Activated CD4-positive, alpha-beta T cell treated with anti-CD3 and anti-CD28 coated beads, Interleukin-2, amount 50 U/mL, for 1 hour (primary cell): Measurements from ENCODE around the gene RFK.
"Not testable (repeated sequence)": the region's sequence is repeated elsewhere in the genome, so short reads cannot be mapped to it uniquely, and the experiment has no call there.

ENCODE experiments used
- DNase-seq: peaks from one replicate; pipeline ENCODE4 v3.0.0-alpha.2; 2020

The RFK gene

DNA sequence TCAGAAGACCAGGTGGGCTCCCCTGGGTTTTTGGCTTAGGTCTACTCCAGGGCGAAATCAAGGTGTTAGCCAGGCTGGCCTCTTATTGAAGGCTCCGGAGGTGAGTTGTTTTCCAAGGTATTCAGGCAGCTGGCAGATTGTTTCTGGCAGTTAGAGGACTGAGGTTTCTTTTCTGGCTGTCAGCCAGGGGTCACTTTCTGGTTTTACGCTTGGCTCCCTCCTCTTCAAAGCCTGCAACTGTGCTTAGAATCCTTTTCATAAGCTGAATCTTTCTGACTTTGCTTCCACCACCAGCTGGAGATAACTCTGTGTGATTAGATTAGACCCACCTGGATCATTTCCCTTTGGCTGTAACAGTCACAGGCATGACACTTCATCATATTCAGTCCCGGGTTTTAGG lies 24.6 kb downstream of the RFK start:
- DNase-seq = no peak

DNA sequence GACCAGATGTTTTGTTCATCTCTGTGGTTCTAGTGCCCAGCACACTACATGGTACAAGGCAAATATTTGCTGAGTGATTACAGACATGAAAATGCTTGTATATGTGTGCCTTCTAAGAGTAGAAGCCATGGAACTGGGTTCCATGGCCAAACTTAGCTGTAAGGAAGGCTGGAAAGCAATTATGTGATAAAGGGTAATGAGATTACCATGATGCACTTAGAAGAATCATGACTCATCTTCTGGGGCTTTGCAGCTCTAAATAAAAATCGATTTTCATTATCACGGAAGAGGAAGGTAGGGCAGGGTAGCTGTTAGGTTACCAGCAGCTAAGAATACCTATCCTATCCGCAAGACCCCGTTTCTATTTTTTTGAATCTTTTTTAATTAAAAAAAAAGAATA lies 28.0 kb downstream of the RFK start:
- no peak for DNase-seq

DNA sequence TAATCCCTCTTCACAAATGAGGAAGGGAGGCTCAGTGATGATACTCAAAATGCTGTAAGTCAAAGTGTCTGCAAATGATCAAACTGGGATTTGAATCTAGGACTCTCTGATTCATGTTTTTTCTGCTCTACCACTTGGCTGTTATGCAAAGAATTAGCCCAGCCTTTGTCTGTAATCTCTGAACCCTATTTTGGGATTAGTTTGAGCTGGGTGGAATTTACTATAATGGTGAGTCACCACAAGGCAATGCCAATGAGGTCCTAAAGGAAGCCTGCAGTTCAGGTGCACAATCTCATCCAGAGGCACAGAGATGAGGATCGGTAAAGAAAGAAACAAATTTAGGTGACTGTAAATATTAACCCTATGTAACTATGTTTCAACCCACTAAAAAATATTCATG lies 29.2 kb downstream of the RFK start:
- DNase-seq = no peak

DNA sequence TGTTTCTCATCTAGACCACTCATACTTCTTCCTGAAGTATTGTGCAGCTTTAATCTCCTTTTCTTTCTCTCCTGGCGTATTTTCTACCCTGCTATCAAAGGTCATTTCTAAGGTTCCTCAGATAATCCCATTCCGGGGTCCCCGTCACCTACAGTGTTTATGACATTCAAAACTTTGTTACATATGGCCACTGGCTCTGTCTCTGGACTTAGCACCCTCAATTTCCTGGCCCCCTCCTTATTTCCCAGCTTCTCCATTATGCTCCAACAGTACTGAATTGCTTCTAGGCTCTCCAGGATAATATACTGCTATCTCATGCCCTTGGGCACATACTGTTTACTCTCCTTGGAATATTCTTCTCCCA lies 31.2 kb downstream of the RFK start:
- no peak for DNase-seq

DNA sequence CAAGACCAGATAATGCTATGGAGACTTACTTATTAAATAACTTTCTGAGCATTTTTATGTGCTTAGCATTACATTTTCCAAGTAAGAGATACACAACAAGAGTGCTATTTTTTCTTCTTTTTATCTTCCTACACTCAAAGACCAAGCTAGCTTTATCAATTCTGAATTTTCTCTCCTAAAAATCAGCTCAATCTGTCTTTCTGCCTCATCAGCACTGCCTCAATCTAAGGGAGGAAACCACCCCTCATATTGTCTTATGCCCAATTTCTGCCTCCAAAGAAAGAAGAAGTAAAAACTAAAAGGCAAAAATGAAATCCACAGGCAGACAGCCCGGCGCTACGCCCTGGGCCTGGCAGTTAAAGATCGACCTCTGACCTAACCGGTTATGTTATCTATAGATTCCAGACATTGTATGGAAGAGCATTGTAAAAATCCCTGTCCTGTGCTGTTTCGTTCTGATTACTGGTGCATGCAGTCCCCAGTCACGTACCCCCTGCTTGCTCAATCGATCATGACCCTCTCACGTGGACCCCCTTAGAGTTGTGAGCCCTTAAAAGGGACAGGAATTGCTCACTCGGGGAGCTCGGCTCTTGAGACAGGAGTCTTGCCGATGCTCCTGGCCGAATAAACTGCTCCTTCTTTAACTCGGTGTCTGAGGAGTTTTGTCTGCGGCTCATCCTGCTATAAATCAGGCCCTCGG lies 31.7 kb downstream of the RFK start:
- not testable (repeated sequence) for DNase-seq

DNA sequence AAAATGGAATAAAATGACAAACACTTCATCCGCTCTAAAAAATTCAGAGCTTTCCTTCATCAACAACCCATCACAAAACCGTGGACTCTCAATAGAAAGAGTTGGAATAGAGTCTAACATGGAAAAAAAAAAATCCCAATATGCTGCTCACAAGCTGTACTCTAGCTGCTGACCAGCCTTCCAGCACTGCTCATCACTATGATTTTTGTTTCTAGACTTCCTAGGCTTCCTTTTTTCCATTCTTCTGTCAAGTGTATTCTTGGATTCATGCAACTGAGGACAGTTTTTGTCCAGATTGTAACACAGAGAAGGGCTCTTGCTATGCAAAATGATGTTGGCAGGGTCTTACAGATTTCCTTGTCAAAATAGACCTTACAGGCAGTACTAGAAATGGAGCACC lies 34.5 kb downstream of the RFK start:
- DNase-seq = no peak

DNA sequence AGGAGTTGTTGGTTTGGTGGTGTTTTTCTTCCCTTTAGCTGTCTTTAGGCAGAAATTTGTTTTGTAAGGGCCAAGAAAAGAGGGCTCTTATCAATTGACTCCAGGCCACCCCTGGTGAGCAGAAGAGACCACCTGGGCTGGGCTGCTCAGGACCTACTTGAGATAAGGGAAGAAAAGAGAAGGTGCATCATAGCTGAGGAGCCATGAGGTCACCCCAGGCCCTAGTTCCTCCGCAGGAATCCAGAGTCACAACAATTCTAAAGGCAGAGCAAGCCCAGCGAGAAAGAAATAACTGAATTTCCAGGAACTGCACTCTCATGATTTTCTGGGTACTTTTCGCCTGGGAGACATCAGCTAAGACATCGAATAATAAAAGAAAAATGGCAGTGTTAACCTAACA lies 34.9 kb downstream of the RFK start:
- DNase-seq = no peak

DNA sequence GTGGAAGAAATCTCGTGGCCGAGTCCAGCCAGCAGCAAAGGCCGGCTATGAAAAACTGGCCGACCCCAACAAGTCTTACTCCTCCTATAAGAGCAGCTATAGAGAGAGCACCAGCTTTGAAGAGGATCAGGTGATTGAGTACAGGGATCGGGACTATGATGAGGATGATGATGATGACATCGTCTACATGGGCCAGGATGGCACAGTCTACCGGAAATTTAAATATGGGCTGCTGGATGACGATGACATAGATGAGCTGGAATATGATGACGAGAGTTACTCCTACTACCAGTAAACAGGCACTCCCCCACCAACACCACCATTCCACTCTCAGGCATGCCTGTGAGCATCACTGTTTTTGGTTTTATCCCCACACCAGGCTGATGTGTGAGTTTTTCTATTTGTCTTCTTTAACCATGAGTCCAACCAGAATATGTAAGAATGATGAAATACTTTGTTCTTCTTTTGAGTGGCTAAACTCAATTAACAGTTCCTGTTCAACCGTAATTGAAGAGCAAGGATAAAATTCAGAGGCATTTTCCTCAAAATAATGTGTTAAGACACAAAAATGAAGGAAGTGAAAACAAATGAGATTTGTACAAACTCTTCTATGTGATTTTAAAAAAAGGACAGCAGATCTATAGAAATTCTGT lies 35.5 kb downstream of the RFK start:
- no peak for DNase-seq

DNA sequence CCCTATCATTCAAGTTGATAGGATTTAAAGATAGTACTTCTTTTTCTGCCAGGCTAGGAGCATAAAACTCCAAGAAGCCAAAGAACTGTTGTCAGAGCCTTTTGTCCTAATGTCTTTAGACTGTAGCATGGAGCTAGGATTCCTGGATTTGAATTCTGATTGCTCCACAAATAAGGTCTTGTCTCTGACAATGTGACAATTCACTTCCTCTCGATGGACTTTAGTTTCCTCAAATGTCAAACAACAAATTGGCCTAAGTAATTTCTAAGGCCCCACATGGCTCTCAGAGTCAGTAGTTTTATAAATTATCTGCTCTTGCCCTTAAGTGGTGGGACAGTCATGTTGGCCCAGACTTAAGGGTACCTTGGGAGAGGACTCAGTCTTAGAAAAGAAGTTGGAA lies 36.7 kb downstream of the RFK start:
- no peak for DNase-seq

DNA sequence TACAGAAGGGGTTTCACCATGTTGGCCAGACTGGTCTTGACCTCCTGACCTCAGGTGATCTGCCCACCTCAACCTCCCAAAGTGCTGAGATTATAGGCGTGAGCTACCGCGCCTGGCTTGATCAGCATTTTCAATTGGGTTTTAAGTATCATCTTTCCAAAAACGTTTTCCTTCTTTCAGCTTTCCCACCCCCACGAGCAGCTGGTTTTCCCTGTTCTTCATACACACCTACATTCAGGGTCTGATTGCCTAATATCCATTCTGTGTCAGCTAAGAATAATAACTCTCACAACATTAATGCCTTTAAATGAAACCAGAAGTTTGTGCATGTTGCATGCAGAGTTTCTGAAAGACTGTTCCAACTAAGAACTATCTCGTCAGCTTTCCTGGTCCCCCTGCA lies 38.3 kb downstream of the RFK start:
- no peak for DNase-seq

DNA sequence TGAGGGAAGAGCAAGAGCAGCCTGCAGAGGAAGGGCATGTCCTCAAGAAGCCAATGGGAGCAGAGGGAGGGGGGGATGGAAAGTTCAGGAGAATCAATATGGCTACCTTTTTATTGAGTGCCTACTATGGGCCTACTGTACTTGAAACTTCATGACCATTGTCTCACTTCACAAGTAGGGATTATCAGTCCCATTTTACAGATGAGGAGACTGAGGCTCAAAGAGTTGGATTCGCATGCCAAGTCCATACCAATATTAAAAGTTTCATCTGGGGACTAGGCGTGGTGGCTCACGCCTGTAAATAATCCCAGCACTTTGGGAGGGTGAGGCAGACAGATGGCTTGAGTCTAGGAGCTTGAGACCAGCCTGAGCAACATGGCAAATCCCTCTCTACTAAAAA lies 40.0 kb downstream of the RFK start:
- DNase-seq = no peak

DNA sequence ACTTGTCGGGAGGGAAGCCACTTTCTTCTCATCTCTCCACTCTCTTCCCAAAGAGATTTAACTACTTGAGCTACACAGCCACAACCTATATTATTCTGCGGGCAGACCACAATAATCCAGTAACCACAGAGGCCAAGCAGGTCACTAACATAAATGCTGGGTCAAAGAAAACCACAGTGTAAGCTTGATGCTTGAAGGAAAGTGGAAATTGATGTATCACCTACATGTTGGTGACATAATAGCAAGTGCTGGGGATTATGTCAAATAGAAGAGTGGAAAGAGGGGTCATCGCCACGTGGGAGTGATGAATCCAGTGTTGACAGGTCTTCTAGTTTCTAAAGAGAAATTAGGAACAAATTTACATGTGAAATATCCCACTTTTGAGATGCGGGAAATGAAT lies 40.9 kb downstream of the RFK start:
- no peak for DNase-seq

DNA sequence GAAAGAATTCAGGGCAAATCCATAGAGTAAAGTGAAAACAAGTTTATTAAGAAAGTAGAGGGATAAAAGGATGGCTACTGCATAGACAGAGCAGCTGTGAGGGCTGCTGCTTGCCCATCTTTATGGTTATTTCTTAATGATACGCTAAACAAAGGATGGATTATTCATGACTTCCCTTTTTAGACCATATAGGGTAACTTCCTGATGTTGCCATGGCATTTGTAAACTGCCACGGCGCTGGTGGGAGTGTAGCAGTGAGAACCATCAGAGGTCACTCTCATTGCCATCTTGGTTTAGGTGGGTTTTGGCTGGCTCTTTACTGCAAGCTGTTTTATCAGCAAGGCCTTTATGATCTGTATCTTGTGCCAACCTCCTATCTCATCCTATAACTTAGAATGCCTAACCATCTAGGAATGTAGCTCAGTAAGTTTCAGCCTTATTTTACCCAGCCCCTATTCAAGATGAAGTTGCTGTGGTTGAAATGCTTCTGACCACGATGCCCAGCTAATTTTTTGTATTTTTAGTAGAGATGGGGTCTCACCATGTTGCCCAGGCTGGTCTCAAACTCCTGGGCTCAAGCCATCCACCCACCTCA lies 42.1 kb downstream of the RFK start:
- no peak for DNase-seq

DNA sequence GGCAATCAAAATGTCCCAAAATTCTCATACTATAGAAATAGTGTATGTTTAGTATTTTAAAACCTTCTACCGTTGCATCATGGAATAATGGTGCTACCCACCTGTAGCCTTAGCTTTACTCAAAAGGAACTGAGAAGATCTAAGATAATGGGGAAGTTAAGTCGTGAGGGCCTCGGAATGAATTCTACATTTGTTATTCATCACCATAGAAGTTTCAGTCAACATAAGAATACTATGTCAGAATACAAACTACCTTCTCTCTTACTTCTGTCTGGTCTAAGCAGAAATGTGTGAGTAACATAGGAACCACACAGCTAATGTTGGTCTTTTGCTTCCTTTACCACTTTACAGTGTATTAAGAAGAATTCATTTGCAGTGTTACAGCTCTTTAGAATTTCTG lies 43.2 kb downstream of the RFK start:
- DNase-seq = no peak

DNA sequence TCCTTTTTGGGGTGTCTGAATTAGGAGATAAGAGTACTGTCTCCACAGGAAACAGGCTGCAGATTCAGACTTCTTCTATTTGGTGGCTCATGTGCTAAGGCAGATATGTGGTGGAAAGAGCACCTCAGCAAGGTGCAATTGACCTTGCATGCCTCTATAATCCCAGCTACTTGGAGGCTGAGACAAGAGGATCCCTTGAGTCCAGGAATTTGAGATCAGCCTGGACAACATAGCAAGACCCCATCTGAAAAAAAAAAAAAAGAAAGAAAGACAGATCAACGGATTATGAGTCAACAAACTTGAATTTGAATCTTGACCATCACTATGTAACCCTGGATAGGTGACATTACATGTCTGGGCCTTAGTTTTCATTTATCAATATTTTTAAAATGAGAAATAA lies 44.4 kb downstream of the RFK start:
- DNase-seq = no peak

DNA sequence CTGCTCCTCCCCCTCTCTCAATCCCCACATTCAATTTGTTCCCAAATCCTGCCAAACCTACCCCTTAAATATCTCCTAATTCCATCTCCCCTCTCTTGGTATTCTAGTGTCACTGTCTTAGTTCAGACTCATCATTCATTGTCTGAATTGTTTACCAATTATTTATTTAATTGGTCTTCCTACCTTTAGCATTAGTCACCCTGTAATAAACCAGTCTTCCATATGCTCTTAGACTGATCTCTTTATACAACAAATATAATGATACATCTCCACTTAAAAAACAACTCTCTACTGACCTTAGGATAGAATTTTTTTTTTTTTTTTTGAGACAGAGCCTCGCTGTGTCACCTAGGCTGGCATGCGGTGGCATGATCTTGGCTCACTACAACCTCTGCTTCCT lies 51.4 kb downstream of the RFK start:
- DNase-seq = no peak

DNA sequence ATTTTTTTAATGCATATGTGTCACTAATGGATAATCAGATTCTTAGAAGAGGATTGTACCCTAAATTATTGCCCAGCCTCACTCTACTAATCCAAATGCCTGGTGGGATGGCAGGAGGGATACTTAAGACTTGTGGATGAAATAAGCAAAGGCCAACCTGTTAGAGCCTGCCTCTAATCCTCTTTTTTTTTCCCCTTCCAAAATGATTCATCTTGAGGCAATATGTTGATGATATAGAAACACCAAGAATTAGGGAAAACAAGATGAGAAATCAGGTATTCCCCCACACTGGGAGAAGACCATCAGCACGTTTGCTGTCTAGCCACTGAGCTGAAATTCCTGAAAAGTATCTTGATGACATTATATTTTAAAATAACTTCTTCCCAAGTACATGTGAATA lies 52.0 kb downstream of the RFK start:
- no peak for DNase-seq

DNA sequence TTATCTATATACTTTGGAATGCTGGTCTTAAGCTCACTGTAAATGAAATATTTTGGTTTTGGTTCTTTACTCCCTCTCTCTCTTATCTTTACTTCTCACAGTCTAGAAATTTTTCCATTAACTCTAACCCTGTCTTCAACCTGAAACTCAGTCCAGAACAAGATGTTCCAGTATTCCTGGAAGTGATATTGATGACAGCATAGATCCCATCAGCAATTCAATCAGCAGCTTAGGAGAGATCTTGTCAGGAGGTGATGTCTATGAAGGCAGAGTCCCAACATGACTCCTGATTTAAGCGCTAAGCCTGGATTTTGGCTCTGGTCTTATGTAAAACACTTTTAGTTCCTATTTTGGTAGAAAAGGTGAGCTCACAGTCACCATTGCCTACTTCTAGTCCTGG lies 52.6 kb downstream of the RFK start:
- no peak for DNase-seq

DNA sequence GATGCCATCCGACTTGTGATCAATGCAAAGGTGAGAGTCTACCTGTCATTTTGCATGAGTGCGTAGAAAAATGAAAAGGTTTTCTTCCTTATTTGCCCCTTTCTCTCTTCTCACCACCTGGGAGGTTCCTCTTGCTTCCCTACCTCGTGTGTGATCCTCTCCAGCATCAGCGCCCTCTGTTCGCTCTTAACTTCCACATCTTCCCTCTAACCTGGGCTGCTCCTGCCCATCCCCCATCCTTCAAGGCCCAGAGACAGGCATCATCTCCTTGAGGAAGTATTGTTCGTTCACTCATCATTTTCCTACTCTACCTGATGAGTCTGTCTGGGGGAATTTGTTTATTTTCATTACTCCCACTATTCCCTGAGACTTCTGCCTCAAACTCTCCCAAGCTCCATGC lies 55.8 kb downstream of the RFK start:
- no peak for DNase-seq

DNA sequence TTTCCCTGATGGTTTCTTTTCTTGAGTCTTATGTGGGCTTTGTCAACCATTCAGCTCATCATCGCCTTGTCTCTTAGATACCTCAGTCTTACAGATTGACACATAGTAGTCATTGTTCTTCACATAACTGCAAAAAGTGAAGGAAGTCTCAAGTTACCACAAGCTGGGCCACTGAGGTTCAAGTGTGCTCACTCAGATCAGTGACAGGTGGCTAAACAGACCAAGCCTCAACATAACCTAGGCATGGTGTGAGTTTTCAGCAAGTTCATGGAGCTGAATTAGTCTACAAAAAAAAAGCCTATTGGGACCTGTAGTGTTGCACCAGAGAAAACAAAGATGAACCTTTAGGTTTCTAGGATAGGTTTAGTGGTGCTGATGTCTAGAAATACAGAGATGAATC lies 58.2 kb downstream of the RFK start:
- DNase-seq = no peak
